Gastroesophageal sphincter (tissue), 4 donors: ENCODE results near the gene RETREG1. TPM values are rescaled to one million over a fixed set of nuclear protein-coding genes. Genes with fewer than 3 reads are reported as not detected.

Experiments used
- ATAC-seq: fragments of 150-250 bp; one replicate; pipeline ENCODE4 v1.9.1; 2016; ENCODE audit warnings: mild to moderate bottlenecking, moderate library complexity
- H3K27ac ChIP-seq, 4 donors: fragments of 200-600 bp; sonication (generic) in 3 of 4; 1 replicate in 3 of 4; 2 replicates in 1 of 4; pipeline ENCODE4 v1.5.1; 2016 to 2019
- H3K27me3 ChIP-seq: fragments of 200-600 bp; sonication (generic); one replicate; pipeline ENCODE4 v1.5.1; 2019
- H3K36me3 ChIP-seq, 2 donors: fragments of 200-600 bp; sonication (generic); one replicate each; pipeline ENCODE4 v1.5.1; 2019; ENCODE audit warnings: control low read depth in 1 of 2
- H3K4me1 ChIP-seq, 3 donors: fragments of 200-600 bp; sonication (generic); 1 replicate in 2 of 3; 2 replicates in 1 of 3; pipeline ENCODE4 v1.5.1; 2016 to 2019; ENCODE audit warnings: control low read depth in 2 of 3
- H3K4me3 ChIP-seq, 2 donors: fragments of 200-600 bp; sonication (generic); one replicate each; pipeline ENCODE4 v1.5.1; 2019; ENCODE audit warnings: mild to moderate bottlenecking in 1 of 2, moderate library complexity in 1 of 2
- H3K9me3 ChIP-seq, 3 donors: fragments of 200-600 bp; sonication (generic); one replicate each; pipeline ENCODE4 v1.5.1; 2017 to 2019; ENCODE audit warnings: control low read depth in 2 of 3
- EP300 ChIP-seq: sonication (generic); formaldehyde crosslinking; IDR thresholded peaks from one replicate; pipeline ENCODE4 v1.6.1; 2017; ENCODE audit warnings: antibody characterized with exemption, mild to moderate bottlenecking
- POLR2A ChIP-seq, 2 donors: fragments of 450-650 bp; IDR thresholded peaks; one replicate each; pipeline ENCODE4 v1.6.1; 2017; ENCODE audit warnings: antibody characterized with exemption in 2 of 2, mild to moderate bottlenecking in 2 of 2, moderate library complexity in 1 of 2
- POLR2AphosphoS5 ChIP-seq: sonication (generic); formaldehyde crosslinking; IDR thresholded peaks from one replicate; pipeline ENCODE4 v1.6.1; 2017; ENCODE audit warnings: antibody characterized with exemption
- WGBS, 2 donors: methylation state at CpG; one replicate each; pipeline ENCODE4 v1.1.5; 2018; ENCODE audit warnings: low coverage in 1 of 2; 5-methylcytosine and 5-hydroxymethylcytosine counted together
- small RNA-seq, 4 donors: library from RNA; depleted of rRNA; stranded (forward); fragments of <200 nt; gene quantifications; one replicate each; pipeline ENCODE3, GENCODE V24; 2016
- total RNA-seq, 4 donors: library from RNA; depleted of rRNA; stranded (reverse); fragments of >200 nt; gene quantifications; one replicate each; pipeline ENCODE4 v1.1.0, GENCODE V29; 2016
- TF ChIP-seq, protein P1 (sequence below), 4 experiments: fragments of 200-600 bp in 2 of 4; fragments of 450-650 bp in 2 of 4; sonication (generic) in 1 of 4; IDR thresholded peaks; one replicate each; pipeline ENCODE4 v1.5.1; 2017 to 2019; ENCODE audit warnings: antibody characterized with exemption in 4 of 4, mild to moderate bottlenecking in 2 of 4, moderate library complexity in 2 of 4

Gene RETREG1
- total RNA-seq, 4 donors from 2014 or later = 7.3 to 21.3 (median 15.7) TPM

DNA sequence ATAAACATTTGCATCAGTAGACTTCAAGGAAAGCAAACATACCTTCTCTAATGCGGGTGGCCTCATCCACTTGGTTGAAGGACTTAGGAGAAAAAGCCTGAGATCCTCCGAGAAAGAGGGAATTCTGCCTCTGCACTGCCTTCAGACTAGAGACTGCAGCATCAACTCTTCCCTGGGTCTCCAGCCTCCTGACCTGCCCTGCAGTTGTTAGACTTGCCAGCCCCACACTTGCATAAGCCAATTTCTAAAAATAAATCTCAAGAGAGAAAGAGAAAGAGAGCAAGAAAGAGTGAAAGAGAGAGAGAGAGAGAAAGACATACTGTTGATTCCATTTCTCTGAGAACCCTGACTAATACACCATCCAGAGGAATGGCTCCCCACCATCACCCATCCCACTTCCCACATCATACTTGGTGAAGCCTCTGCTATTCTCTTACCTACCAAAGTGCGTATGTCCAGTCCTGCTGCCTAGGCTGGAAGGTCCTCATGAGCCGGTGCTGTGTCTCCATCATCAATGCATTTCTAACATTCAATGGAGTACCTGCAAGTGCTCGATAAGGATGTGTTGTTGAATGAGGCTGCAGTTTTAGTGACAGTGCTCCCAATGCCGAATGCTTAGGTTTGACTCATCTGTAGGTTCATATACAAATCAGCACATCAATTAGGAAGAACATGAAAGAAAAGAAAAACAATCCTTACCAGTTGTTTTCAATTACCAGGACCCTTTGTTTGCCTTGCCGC, 186.3 kb downstream of the RETREG1 start:
- Histone ChIP-seq H3K27me3 (peaks cover 20% of the 10 kb centered on the region), H3K4me1 (no peaks in the 10 kb centered on the region), H3K27ac (no peak overlapping the region), H3K4me3 (no peak overlapping the region), H3K36me3 (no peaks in the 10 kb centered on the region), H3K9me3 (no peaks in the 10 kb centered on the region)
- 50 to 84% methylated on average over 1 to 7 of the region's 7 CpGs for WGBS, 2 donors
- ATAC-seq = no peak
- no peak for TF ChIP-seq POLR2A (IDR thresholded peaks at IDR 0.05)
- TF ChIP-seq POLR2AphosphoS5 = no peak
- TF ChIP-seq, protein P1, sequence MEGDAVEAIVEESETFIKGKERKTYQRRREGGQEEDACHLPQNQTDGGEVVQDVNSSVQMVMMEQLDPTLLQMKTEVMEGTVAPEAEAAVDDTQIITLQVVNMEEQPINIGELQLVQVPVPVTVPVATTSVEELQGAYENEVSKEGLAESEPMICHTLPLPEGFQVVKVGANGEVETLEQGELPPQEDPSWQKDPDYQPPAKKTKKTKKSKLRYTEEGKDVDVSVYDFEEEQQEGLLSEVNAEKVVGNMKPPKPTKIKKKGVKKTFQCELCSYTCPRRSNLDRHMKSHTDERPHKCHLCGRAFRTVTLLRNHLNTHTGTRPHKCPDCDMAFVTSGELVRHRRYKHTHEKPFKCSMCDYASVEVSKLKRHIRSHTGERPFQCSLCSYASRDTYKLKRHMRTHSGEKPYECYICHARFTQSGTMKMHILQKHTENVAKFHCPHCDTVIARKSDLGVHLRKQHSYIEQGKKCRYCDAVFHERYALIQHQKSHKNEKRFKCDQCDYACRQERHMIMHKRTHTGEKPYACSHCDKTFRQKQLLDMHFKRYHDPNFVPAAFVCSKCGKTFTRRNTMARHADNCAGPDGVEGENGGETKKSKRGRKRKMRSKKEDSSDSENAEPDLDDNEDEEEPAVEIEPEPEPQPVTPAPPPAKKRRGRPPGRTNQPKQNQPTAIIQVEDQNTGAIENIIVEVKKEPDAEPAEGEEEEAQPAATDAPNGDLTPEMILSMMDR (IDR thresholded peaks at IDR 0.05) = no peak
- no peak for TF ChIP-seq EP300

DNA sequence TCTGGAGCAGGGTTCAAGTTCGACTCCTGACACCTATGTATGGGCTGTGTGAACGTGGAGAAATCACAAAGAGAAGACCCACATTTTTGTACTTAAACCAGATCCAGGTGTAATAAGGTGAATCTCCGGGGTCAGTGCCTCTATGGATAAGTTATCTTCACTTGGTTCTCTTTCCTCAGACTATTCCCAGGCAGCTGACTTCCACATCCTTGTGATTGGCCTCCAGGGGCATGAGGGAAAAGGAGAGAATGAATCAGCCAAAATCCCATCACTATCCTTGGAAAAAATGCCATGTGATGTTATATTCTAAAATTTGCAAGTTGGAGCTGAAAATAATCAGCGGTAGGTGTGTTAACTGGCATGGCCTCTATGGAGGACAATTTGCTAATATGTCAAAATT, 188.4 kb downstream of the RETREG1 start:
- Histone ChIP-seq H3K9me3 (no peaks in the 10 kb centered on the region), H3K36me3 (no peaks in the 10 kb centered on the region), H3K4me3 (no peak overlapping the region), H3K27ac (no peak overlapping the region), H3K4me1 (no peaks in the 10 kb centered on the region), H3K27me3 (peaks cover 20% of the 10 kb centered on the region)
- WGBS, 2 donors = 63 to 86% methylated on average over 4 of the region's 4 CpGs
- no peak for TF ChIP-seq EP300
- no peak for TF ChIP-seq POLR2A (IDR thresholded peaks at IDR 0.05)
- TF ChIP-seq POLR2AphosphoS5 = no peak
- TF ChIP-seq, protein P1 (IDR thresholded peaks at IDR 0.05) = no peak
- no peak for ATAC-seq

DNA sequence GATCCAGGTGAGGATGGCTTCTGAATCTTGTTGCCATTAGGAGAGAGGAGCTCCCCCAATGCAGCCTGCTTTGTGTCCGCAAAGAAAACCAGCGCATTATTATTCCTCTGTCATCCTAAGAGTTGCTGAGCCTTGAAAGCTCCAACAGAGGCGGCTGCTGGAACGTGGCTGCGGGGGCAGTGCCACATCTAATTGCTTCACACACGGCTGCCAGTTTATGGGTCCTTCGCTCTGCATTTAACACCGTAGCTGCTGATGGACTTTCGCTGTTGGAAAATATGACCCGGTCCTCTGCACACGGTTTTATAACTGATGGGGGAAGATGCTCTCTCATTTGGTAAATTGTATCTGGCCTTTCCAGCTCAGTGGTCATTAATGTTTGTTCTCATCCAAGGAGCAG, 189.2 kb downstream of the RETREG1 start:
- Histone ChIP-seq H3K9me3 (no peaks in the 10 kb centered on the region), H3K4me1 (no peaks in the 10 kb centered on the region), H3K27me3 (peaks cover 20% of the 10 kb centered on the region), H3K4me3 (no peak overlapping the region), H3K27ac (no peak overlapping the region), H3K36me3 (no peaks in the 10 kb centered on the region)
- no peak for TF ChIP-seq EP300
- no peak for TF ChIP-seq POLR2AphosphoS5
- TF ChIP-seq, protein P1 (IDR thresholded peaks at IDR 0.05) = no peak
- TF ChIP-seq POLR2A (IDR thresholded peaks at IDR 0.05) = no peak
- ATAC-seq = no peak
- WGBS, 2 donors = 41 to 43% methylated on average over 10 to 11 of the region's 11 CpGs

Small RNA genes within 50 kb of the gene (small RNA-seq; reads per million reads assigned to genes)
- 0 reads per million in 4 donors for gene RF00019

Other genes starting within 250 kb of the RETREG1 start
- 10 to 100 TPM; 23.8 to 32.3 (median 29.7) TPM for gene ZNF622, start 151.2 kb downstream of the RETREG1 start, total RNA-seq